ENCODE data around the gene TECTB.

TECTB gene

GRCh38 chr10:112335868-112336265 lies 52.7 kb downstream of the TECTB start:
- TF ChIP-seq ZNF138 (tag by site-specific recombination; IDR thresholded peaks at IDR 0.05; ENCODE audit: borderline replicate concordance): no peak
- TF ChIP-seq ZNF48 (tag by site-specific recombination; IDR thresholded peaks at IDR 0.05): no peak
- no peak for TF ChIP-seq FEZF1 (tag by site-specific recombination; IDR thresholded peaks at IDR 0.05)
- TF ChIP-seq TCF7L2 (IDR thresholded peaks at IDR 0.05; ENCODE audit: borderline replicate concordance, low read depth, low read length): no peak
- peak; percentile 66; the same call in 1 of the 2 replicates for TF ChIP-seq ZFP69B (tag by site-specific recombination; IDR thresholded peaks at IDR 0.05)
- peak; percentile 46; the same call in 1 of the 2 replicates for TF ChIP-seq ZNF692 (tag by site-specific recombination; IDR thresholded peaks at IDR 0.05)
- no peaks in the 10 kb centered on the region for H3K4me1 ChIP-seq (ENCODE audit: control insufficient read depth, insufficient read depth, low read length)
- no peak overlapping the region for H3K27ac ChIP-seq (ENCODE audit: extremely low read depth, low read depth, low read length)
- CTCF ChIA-PET: interaction anchor here (0.6 kb wide), 1 partner anchor 311 kb away, joined by 3 read pairs; no protein-coding TSS in a partner anchor
- no peaks in the 10 kb centered on the region for H3K9me3 ChIP-seq (ENCODE audit: control insufficient read depth, insufficient read depth, low read depth, low read length)
- no peaks in the 10 kb centered on the region for H3K36me3 ChIP-seq (ENCODE audit: control insufficient read depth in 2 of 2, insufficient read depth in 1 of 2, low read length in 2 of 2)
- no peak overlapping the region for H3K4me3 ChIP-seq (ENCODE audit: low read depth, low read length)
- POLR2A ChIA-PET: no interaction called here

GRCh38 chr10:112336556-112337201 lies 53.5 kb downstream of the TECTB start:
- no peaks in the 10 kb centered on the region for H3K9me3 ChIP-seq (ENCODE audit: control insufficient read depth, insufficient read depth, low read depth, low read length)
- no peak overlapping the region for H3K27ac ChIP-seq (ENCODE audit: extremely low read depth, low read depth, low read length)
- H3K4me1 ChIP-seq (ENCODE audit: control insufficient read depth, insufficient read depth, low read length): no peaks in the 10 kb centered on the region
- no peaks in the 10 kb centered on the region for H3K36me3 ChIP-seq (ENCODE audit: control insufficient read depth in 2 of 2, insufficient read depth in 1 of 2, low read length in 2 of 2)
- no peak for TF ChIP-seq ZNF354C (tag by site-specific recombination; IDR thresholded peaks at IDR 0.05; ENCODE audit: borderline replicate concordance, low read depth)
- TF ChIP-seq ZBTB21 (tag by site-specific recombination; IDR thresholded peaks at IDR 0.05): no peak
- TF ChIP-seq ZNF473 (tag by site-specific recombination; IDR thresholded peaks at IDR 0.05): no peak
- TF ChIP-seq ZBTB48 (tag by site-specific recombination; IDR thresholded peaks at IDR 0.05): no peak
- TF ChIP-seq ZNF426 (tag by site-specific recombination; IDR thresholded peaks at IDR 0.05): no peak
- H3K4me3 ChIP-seq (ENCODE audit: low read depth, low read length): no peak overlapping the region
- CTCF ChIA-PET: interaction anchor here (0.6 kb wide), 1 partner anchor 311 kb away, joined by 3 read pairs; no protein-coding TSS in a partner anchor
- POLR2A ChIA-PET: no interaction called here

- TF ChIP-seq ZFHX2 (tag by site-specific recombination; conservative IDR thresholded peaks at IDR 0.05) (no peak), ZNF549 (tag by site-specific recombination; IDR thresholded peaks at IDR 0.05) (no peak), ZNF366 (tag by site-specific recombination; conservative IDR thresholded peaks at IDR 0.05) (no peak), ZNF548 (tag by site-specific recombination; IDR thresholded peaks at IDR 0.05) (no peak)
- no peak overlapping the region for H3K4me3 ChIP-seq (ENCODE audit: low read depth, low read length)
- H3K36me3 ChIP-seq (ENCODE audit: control insufficient read depth in 2 of 2, insufficient read depth in 1 of 2, low read length in 2 of 2): no peaks in the 10 kb centered on the region
- no peak overlapping the region for H3K27ac ChIP-seq (ENCODE audit: extremely low read depth, low read depth, low read length)
- POLR2A ChIA-PET: no interaction called here
- CTCF ChIA-PET: no interaction called here
- no peaks in the 10 kb centered on the region for H3K9me3 ChIP-seq (ENCODE audit: control insufficient read depth, insufficient read depth, low read depth, low read length)
- no peaks in the 10 kb centered on the region for H3K4me1 ChIP-seq (ENCODE audit: control insufficient read depth, insufficient read depth, low read length)
Observed at GRCh38 chr10:112338957-112339356, 55.8 kb downstream of the TECTB start.

- Histone ChIP-seq H3K4me1 (ENCODE audit: control insufficient read depth, insufficient read depth, low read length) (no peaks in the 10 kb centered on the region), H3K4me3 (ENCODE audit: low read depth, low read length) (no peak overlapping the region), H3K36me3 (ENCODE audit: control insufficient read depth in 2 of 2, insufficient read depth in 1 of 2, low read length in 2 of 2) (no peaks in the 10 kb centered on the region), H3K27ac (ENCODE audit: extremely low read depth, low read depth, low read length) (no peak overlapping the region), H3K9me3 (ENCODE audit: control insufficient read depth, insufficient read depth, low read depth, low read length) (no peaks in the 10 kb centered on the region)
- ChIA-PET CTCF (no interaction called here), POLR2A (interaction anchor here (0.6 kb wide), 1 partner anchor 73 kb away, joined by 8 read pairs; no protein-coding TSS in a partner anchor)
- no peak for TF ChIP-seq ZNF518A (tag by site-specific recombination; conservative IDR thresholded peaks at IDR 0.05; ENCODE audit: low read depth)
- TF ChIP-seq ZNF16 (tag by site-specific recombination; IDR thresholded peaks at IDR 0.05; ENCODE audit: low read depth): no peak
- no peak for TF ChIP-seq PRDM1 (tag by site-specific recombination; IDR thresholded peaks at IDR 0.05)
- TF ChIP-seq ZNF549 (tag by site-specific recombination; IDR thresholded peaks at IDR 0.05): no peak
- no peak for TF ChIP-seq ZSCAN5A (tag by site-specific recombination; IDR thresholded peaks at IDR 0.05)
- TF ChIP-seq ZFP41 (tag by site-specific recombination; IDR thresholded peaks at IDR 0.05; ENCODE audit: borderline replicate concordance): no peak
- TF ChIP-seq HOXA7 (CRISPR knock-in tag; IDR thresholded peaks at IDR 0.05; ENCODE audit: borderline replicate concordance): no peak
Observed at GRCh38 chr10:112340601-112341000, 57.4 kb downstream of the TECTB start.

Data from HEK293 (cell line).